Fibroblast of lung (primary cell): Measurements from ENCODE around the gene OR2A12. TPM values are rescaled to one million over a fixed set of nuclear protein-coding genes. Genes with fewer than 3 reads are reported as not detected.

Experiments
- DNase-seq, 2 donors: peaks; one replicate each; pipeline versions ENCODE4 v3.0.0 to v3.0.0-alpha.2; 2010; ENCODE audit warnings: low read depth in 2 of 2
- H2AFZ ChIP-seq: 2 replicates; pipeline ENCODE4 v1.5.1; 2012; ENCODE audit warnings: low read length, control low read depth, inconsistent platforms
- H3K27ac ChIP-seq: 2 replicates; pipeline ENCODE4 v1.5.1; 2011; ENCODE audit warnings: low read length, control low read depth; ENCODE audit not compliant: insufficient read depth
- H3K27me3 ChIP-seq: 2 replicates; pipeline ENCODE4 v1.5.1; 2011; ENCODE audit warnings: mild to moderate bottlenecking, low read length; ENCODE audit not compliant: control insufficient read depth, insufficient read depth
- H3K36me3 ChIP-seq: 2 replicates; pipeline ENCODE4 v1.5.1; 2011; ENCODE audit warnings: low read length; ENCODE audit not compliant: control insufficient read depth, insufficient read depth
- H3K4me1 ChIP-seq: 2 replicates; pipeline ENCODE4 v1.5.1; 2011; ENCODE audit warnings: low read length; ENCODE audit not compliant: control insufficient read depth, insufficient read depth; ENCODE audit errors: extremely low read depth
- H3K4me2 ChIP-seq: 2 replicates; pipeline ENCODE4 v1.5.1; 2011; ENCODE audit warnings: low read length, control low read depth; ENCODE audit not compliant: insufficient read depth; ENCODE audit errors: extremely low read depth
- H3K4me3 ChIP-seq, 4 experiments: fragments of 200-600 bp in 1 of 4; sonication (generic) in 1 of 4; replicated peaks in 1 of 4; 2 replicates each; pipeline ENCODE4 v1.5.1; 2011 to 2016; ENCODE audit warnings: low read length in 4 of 4, low read depth in 3 of 4, mild to moderate bottlenecking in 3 of 4, control low read depth in 2 of 4, inconsistent platforms in 1 of 4, mixed read lengths in 1 of 4; ENCODE audit not compliant: insufficient read depth in 1 of 4; ENCODE audit errors: control extremely low read depth in 1 of 4
- H3K79me2 ChIP-seq: 2 replicates; pipeline ENCODE4 v1.5.1; 2012; ENCODE audit warnings: mild to moderate bottlenecking, low read length, inconsistent platforms; ENCODE audit not compliant: control insufficient read depth, insufficient read depth
- H3K9ac ChIP-seq: 2 replicates; pipeline ENCODE4 v1.5.1; 2011; ENCODE audit warnings: mild to moderate bottlenecking, low read length, control low read depth; ENCODE audit not compliant: insufficient read depth
- H3K9me3 ChIP-seq: 2 replicates; pipeline ENCODE4 v1.5.1; 2012; ENCODE audit warnings: low read depth, low read length; ENCODE audit not compliant: control insufficient read depth, insufficient read depth
- H4K20me1 ChIP-seq: 2 replicates; pipeline ENCODE4 v1.5.1; 2011; ENCODE audit warnings: low read length; ENCODE audit not compliant: control insufficient read depth, insufficient read depth; ENCODE audit errors: extremely low read depth
- CTCF ChIP-seq, 2 donors: IDR thresholded peaks in 1 of 2; conservative IDR thresholded peaks in 1 of 2; 1 replicate in 1 of 2; 2 replicates in 1 of 2; pipeline ENCODE4 v1.5.1; 2011 to 2012; ENCODE audit warnings: low read length in 2 of 2, control low read depth in 1 of 2, inconsistent platforms in 1 of 2, low read depth in 1 of 2, mild to moderate bottlenecking in 1 of 2
- EZH2 ChIP-seq: IDR thresholded peaks from 2 replicates; pipeline ENCODE4 v1.5.1; 2012; ENCODE audit warnings: low read length, control low read depth, mild to moderate bottlenecking; ENCODE audit errors: missing control alignments
- polyA plus RNA-seq, 2 donors: library from polyadenylated mRNA; depleted of rRNA in 1 of 2; stranded (reverse) in 1 of 2; unstranded in 1 of 2; fragments of >200 nt; gene quantifications; 2 replicates each; pipeline ENCODE4 v1.2.1, GENCODE V29; 2011 to 2012; ENCODE audit warnings: missing spikeins in 1 of 2
- total RNA-seq: library from RNA; depleted of rRNA; stranded (reverse); fragments of >200 nt; gene quantifications from 2 replicates; pipeline ENCODE4 v1.2.1, GENCODE V29; 2014

Gene OR2A12
- total and polyA plus RNA-seq, 2 donors (not counting 1 experiment from before 2014, with no cell fraction given) = not detected

- Histone ChIP-seq H3K27me3 (no peaks in the 10 kb centered on the region), H3K9ac (no peak overlapping the region), H2AFZ (no peak overlapping the region), H3K79me2 (no peaks in the 10 kb centered on the region), H3K4me3 (no peak overlapping the region), H3K4me2 (no peak overlapping the region), H3K36me3 (no peaks in the 10 kb centered on the region), H3K4me1 (no peaks in the 10 kb centered on the region), H4K20me1 (no peaks in the 10 kb centered on the region), H3K27ac (no peak overlapping the region), H3K9me3 (no peaks in the 10 kb centered on the region)
- no peak for DNase-seq
- TF ChIP-seq CTCF (conservative IDR thresholded peaks at IDR 0.05 in 1 of 2, IDR thresholded peaks at IDR 0.05 in 1 of 2; ENCODE audit: low read depth in 1 of 2, low read length in 2 of 2) = peak in 1 of 2 donors; percentile 27
- no peak for TF ChIP-seq EZH2
Measured at GRCh38 chr7:144063710-144064109, 22.4 kb upstream of the OR2A12 start.

DNA sequence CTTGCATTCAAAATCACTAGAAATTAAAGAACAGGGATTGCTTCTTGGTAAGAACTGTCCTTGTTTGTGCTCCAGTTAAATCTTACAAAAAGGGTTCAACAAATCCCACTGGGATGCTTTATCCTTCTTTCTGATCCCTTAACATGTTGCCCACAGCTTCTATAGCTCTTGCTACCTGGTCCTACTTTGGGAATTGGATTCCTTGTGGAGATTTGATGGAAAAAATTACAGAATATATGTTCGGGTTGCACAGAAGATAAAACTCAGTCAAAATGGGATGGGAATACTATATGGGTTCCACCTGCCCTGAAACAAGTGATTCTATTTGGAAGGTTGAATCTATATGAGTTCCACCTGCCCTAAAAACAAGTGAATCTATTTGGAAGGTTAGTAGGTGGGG, 16.6 kb upstream of the OR2A12 start, which contains the start of gene OR2A25:
OR2A25 (plus strand) TSS at position 301 of the 400 bp plus-strand sequence. CDS start 4,409 bp downstream, outside the sequence.
- Histone ChIP-seq H3K4me2 (no peak within 1 kb of the TSS), H3K9ac (no peak within 1 kb of the TSS), H3K4me1 (no peaks in the 10 kb centered on the region), H3K36me3 (no peaks in the 10 kb centered on the region), H3K27me3 (no peaks in the 10 kb centered on the region), H3K27ac (no peak within 1 kb of the TSS), H4K20me1 (no peaks in the 10 kb centered on the region), H2AFZ (no peak within 1 kb of the TSS), H3K4me3 (no peak within 1 kb of the TSS), H3K9me3 (no peaks in the 10 kb centered on the region), H3K79me2 (no peaks in the 10 kb centered on the region)
- TF ChIP-seq CTCF (conservative IDR thresholded peaks at IDR 0.05 in 1 of 2, IDR thresholded peaks at IDR 0.05 in 1 of 2; ENCODE audit: low read depth in 1 of 2, low read length in 2 of 2) (no peak), EZH2 (no peak)
- no peak for DNase-seq

DNA sequence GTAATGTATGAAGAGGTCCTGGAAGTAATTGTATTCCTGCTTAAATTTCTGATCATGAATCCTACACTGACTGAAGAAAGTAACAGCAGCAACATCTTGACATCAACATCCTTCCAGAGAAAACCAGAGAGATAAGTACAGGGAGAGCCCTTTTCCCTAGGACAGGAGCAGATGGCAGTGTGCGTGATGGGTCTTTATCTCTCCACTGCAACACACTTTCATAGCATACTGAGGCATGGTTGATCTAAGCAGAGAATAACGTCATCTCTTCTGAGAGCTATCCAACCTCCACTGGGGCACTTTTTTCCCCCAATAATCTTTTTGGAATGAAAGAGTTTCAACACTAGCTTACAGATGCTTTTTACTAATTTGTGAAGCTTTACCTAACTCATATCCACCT, 16.1 kb upstream of the OR2A12 start:
- Histone ChIP-seq H3K79me2 (no peaks in the 10 kb centered on the region), H3K9ac (no peak overlapping the region), H3K4me1 (no peaks in the 10 kb centered on the region), H3K4me2 (no peak overlapping the region), H3K27ac (no peak overlapping the region), H4K20me1 (no peaks in the 10 kb centered on the region), H3K27me3 (no peaks in the 10 kb centered on the region), H3K4me3 (no peak overlapping the region), H3K9me3 (no peaks in the 10 kb centered on the region), H3K36me3 (no peaks in the 10 kb centered on the region), H2AFZ (no peak overlapping the region)
- TF ChIP-seq CTCF (conservative IDR thresholded peaks at IDR 0.05 in 1 of 2, IDR thresholded peaks at IDR 0.05 in 1 of 2; ENCODE audit: low read depth in 1 of 2, low read length in 2 of 2) (no peak), EZH2 (no peak)
- no peak for DNase-seq
